DMS53 (cell line): ENCODE results near the gene RECQL.

Experiments used
- DNase-seq: peaks from one replicate; lab custom pipeline; 2025; lab: John Stamatoyannopoulos, UW

The RECQL gene, protein sequence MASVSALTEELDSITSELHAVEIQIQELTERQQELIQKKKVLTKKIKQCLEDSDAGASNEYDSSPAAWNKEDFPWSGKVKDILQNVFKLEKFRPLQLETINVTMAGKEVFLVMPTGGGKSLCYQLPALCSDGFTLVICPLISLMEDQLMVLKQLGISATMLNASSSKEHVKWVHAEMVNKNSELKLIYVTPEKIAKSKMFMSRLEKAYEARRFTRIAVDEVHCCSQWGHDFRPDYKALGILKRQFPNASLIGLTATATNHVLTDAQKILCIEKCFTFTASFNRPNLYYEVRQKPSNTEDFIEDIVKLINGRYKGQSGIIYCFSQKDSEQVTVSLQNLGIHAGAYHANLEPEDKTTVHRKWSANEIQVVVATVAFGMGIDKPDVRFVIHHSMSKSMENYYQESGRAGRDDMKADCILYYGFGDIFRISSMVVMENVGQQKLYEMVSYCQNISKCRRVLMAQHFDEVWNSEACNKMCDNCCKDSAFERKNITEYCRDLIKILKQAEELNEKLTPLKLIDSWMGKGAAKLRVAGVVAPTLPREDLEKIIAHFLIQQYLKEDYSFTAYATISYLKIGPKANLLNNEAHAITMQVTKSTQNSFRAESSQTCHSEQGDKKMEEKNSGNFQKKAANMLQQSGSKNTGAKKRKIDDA

DNA sequence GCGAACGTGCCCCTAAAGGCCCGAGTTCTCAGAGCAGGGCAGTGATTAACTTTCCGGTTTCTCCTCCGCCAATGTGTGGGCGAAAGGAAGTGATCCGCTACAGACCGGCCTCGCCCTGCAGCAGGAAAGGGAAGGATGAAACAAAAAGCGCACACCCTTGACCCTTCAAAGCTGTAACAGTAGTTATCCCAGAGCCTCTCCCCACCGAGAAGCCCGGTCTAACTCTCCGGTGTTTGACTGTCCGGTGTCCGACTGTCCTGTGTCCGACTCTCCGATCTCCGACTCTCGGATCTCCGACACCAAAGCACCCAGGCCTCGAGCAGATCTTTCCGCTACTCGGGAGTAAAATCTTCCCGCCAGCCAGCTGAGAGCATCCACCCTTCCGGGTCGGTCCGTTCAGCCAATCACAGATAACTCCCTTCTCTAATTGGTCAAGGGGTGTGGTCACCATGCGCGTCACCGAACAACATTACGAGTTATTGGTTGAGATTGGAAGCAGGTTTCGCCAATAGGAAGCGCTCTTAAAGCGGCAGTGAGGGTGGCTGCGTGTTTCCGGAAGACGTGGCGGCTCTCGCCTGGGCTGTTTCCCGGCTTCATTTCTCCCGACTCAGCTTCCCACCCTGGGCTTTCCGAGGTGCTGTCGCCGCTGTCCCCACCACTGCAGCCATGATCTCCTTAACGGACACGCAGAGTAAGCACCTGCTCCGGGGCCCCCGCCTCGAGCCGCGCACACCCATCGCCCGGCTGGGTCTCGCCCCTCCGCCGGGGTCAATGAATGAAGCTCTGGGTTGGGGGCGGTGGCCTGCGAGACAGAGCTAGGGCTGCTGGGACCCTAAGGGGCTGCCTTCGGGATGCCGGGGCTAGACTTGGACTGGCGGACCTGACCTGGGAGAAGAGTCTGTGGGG lies at the start of gene RECQL, which contains the start of gene GOLT1B:
Gene RECQL (minus strand): TSS at position 378 of the 906 bp plus-strand sequence. CDS start 2,065 bp downstream, outside the sequence.
Gene GOLT1B (plus strand): TSS at position 532 of the 906 bp plus-strand sequence. CDS start 135 bp downstream, at position 667.
- peak; percentile 100 for DNase-seq

DNA sequence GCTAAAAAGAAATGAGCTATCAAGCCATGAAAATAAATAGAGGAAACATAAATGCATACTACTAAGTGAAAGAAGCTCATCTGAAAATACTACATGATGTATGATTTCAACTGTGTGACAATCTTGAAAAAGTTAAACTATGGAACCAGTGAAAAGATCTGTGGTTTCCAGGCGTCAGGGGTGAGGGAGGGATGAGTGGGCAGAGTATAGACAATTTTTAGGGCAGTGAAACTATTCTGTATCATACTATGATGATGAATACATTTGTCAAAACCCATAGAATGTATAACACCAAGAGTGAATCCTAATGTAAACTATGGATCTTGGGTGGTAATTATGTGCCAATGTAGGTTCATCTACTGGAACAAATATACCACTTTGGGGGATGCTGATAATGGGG lies 46.0 kb upstream of the RECQL start:
- no peak for DNase-seq

DNA sequence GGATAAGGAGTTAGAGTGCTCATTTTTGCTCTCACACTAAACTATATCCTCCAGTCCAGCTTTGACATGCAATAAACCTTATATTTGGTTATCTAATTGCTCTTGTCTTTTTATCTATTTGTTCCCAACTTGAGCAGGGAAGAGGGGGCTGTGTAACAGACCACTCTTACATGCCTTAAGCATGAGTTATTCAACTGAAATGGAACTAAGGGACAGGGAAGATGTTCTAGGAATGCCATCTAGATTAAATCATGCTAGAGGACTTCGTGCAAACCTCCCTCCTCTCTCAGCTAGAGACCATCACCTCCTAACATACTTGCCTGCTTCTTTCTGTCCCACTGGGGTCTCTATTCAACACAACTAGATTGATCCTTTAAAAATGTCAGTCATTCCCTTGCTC lies 45.3 kb upstream of the RECQL start:
- no peak for DNase-seq

DNA sequence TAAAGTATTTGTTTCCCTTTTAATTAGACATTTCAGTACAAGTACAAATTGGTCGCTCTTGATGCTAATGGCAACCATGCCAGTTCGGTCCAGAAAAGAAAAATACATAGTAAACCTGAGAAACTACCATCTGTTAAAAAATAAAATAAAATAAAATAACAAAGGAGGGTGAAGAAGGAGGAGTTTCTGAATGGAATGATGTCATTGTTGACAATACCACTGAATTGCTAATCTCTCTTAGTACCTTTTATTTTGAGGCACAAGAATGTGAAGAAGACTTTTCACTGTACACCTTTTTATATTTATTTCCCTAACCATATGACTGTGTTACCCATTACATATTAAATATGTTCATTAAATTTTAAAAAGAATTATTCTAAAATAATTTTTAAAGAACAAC lies 44.1 kb upstream of the RECQL start:
- no peak for DNase-seq

DNA sequence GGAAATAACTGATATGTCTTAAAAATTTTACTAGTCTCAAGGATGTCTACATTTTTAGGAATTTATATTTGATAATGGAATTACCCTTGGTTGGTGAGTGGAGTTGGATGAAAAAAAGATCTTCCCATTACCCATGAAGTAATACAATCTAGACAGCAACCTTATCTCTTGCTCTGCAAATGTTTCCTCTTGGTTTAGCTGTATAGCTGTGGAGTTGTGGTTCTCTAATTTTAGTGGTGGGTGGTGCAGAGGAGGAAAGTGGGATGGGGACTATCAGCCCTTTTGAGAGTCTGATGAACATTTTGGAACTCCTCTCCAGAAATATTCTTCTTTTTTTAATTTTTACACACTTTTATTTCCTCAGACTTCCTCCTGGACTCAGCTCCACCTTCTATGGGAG lies 41.7 kb upstream of the RECQL start:
- no peak for DNase-seq

GRCh38 chr12:21542403-21542802 lies 41.0 kb upstream of the RECQL start:
- DNase-seq, result no peak

DNA sequence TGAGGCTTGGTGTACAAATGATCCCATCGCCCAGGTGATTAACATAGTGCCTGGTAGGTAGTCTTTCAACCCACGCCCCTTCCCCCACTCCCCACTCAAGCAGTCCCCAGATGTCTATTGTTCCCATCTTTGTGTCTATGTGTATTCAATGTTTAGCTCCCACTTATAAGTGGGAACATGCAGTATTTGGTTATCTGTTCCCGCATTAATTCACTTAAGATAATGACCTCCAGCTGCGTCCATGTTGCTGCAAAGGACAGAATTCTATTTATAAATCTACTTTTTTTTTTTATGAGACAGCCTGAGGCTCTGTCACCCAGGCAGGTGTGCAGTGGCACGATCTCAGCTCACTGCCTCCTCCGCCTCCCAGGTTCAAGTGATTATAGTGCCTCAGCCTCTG lies 40.3 kb upstream of the RECQL start:
- no peak for DNase-seq

DNA sequence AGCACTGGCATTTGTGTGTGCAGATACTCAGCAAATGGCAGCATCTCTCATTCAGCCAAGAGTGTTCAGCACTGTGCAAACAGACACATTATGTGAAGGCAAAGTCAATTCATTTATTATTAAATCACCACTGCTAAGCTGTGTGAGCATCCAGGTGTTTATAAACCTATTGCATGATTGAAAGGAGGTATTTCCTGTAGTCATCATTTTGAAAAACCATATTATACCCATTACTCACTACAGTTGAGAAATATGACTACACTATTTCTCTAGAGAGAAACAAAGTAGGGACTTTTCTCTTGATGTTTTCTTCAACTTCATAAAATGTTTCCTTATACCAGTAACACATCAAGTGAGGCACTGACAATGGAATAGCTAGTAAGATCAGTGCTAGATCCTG lies 38.4 kb upstream of the RECQL start:
- DNase-seq, result peak; percentile 43

DNA sequence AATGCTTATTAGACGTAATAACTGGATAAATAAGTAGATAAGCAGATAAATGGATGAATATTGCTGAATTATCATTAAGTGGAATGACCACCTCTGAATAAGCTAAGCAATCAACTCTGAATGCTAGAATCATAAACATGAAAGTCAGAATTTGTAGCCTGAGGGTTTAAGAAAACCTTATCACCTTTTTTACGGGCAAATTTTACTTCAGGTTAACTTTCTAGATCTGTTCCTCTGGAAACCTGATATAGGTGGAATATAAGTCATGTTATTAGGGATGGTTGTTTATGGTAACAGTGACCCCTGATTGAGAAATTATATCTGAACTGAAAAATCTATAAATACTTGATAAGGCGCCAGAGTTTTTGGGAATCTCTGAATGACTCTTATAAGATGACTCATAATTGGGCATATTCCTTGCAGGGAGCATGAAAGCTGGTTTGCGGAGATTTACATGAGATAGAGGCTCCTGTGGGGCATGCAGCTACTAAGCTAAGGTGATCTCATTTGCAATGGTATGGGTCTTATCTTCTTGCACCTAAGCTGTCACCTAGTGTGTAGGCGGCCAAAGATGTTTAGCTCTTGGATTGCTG lies 36.7 kb upstream of the RECQL start:
- no peak for DNase-seq

DNA sequence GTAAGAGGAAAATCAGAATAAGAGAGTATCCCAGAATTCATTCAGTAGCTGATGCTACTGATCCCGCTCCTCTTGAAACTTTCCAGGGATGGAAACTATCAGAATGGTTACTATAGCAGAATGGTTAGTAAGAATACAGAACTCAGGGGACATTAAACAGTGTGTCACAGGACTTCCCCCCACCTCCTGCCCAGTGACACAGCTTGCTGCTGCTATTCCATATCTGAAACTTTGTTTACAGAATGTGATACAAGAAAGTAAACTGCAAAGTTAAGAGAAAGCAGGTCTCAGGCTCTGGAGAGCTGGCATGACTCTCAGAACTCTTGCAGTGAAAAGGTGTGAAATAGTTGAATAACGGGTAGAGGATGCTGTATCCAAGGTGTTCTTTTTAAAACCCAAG lies 28.0 kb upstream of the RECQL start:
- no peak for DNase-seq

- DNase-seq, result no peak
These were observed 27.5 kb upstream of the RECQL start for GRCh38 chr12:21528953-21529352.

DNA sequence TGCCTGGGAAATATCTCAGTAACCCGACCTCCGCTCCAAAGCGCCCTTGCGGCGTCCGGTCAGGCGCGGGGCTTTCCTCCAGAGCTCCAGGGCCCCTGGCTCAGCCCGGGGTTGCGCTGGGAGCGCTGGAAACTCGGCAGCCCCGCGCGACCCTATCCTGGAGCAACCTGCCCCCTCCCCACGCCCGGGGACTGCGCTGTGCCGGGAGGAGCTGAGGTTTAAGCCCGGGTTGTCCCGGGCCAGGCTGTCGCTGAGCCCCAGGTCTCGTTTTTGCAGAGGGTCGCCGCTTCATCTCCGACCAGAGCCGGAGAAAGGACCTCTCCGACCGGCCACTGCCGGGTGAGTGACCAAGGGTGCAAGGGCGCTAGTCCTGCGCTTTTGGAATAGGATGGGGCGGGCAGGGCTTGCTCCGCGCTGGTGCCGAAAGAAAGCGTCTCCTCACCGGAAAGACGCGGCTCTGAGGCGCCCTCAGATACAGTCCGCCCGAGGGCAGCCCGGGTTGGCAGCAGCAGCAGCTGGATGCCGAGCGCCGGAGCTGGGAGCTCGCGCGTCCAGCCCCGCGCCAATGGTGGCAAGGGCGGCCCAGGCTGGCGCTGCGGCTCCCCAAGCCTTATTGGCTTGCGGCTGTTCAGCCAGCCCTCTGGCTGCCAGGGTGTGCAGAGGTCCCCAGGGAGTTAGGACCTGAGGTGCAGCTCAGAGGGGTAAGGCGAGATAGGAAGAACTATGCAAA lies 26.2 kb upstream of the RECQL start:
- peak; percentile 93 for DNase-seq

DNA sequence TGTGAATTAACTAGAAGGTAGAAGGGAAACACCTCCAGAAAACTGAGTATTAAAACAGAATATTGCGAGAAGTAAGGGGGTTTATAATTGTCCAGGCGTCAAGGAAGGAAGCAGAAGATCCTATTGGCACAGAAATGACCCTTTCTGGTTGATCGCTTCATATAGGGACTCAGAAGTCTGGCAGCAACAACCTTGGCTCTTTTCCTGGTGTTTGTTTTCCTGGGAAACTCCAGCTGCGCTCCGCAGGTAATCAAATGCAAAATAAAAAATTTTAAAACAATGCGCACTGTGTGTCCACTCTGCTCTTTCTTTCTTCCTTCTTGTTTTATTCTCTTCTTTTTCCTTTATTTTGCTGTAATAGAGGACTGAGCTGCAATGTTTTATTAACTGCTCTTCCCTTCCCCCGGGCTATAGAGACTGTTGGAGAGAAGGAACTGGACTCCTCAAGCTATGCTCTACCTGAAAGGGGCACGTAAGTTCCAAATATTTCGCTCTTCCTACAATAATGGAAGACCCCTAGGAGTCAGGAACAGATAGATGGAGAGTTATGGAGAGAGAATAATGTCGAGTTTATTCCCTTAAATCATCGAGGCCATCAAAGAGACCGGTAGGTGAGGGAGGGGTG lies 25.4 kb upstream of the RECQL start:
- peak; percentile 79 for DNase-seq

- DNase-seq, result peak; percentile 91
These were observed 24.6 kb upstream of the RECQL start, which contains the start of gene SPX for GRCh38 chr12:21526053-21526452. SPX (plus strand) TSS chr12:21526296; CDS start chr12:21526473, 177 bp downstream.

DNA sequence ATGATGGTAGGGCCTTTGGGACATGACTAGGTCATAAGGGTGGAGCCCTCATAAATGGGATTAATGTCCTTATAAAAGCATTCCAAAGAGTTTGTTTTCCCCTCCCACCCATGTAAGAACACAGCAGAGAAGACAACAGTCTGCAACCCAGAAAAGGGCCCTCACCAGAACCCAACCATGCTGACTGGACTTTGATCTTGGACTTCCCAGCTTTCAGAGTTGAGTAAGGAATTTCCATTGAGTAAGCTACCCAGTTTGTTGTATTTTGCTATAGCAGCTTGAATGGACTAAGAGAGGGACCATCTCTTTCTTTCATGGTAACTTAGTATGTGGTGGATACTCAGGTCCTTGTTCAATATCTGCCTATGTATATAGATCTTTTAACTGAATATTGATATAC lies 21.7 kb upstream of the RECQL start:
- no peak for DNase-seq

DNA sequence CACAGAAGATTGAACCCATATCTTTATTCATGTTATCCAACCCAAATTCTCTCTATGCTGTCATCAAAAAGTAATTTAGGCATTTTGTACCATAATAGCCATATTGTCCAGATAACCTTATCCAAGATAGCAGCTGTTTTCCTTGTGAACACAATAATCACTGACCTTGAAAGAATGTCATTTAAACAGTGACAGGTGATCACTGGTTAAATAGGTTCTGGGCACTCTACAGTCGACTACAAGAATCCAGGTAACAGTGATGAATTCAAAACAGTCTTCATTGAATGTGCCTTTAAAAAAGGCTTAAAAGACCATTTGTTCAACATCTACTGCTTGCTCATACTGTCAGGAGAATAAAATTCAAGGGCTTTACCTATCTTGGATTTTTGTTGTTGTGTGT lies 20.1 kb upstream of the RECQL start:
- DNase-seq, result peak; percentile 50

GRCh38 chr12:21518451-21518850 lies 17.0 kb upstream of the RECQL start:
- DNase-seq, result no peak

GRCh38 chr12:21516281-21516680 lies 14.8 kb upstream of the RECQL start:
- DNase-seq, result no peak

DNA sequence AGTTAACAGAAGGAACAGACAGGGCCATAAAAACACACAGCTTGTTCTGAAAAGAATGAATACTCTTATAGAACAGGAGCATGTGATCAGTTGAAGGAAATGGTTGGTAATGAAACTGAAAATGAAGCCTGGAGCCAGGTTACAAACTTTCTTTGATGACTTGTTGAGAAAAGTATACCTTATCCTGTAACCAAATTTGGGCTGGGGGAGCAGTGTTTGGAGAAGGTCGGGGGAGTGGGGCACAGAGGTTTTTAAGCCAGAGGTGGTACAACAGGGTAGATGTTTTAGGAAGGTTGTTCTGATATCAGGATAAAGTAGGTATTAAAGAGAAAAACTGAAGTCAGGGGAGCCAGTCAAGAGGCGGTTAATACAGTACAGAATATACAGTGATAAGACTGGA lies 8.3 kb upstream of the RECQL start:
- no peak for DNase-seq

- DNase-seq, result no peak
These were observed 6.4 kb upstream of the RECQL start for GRCh38 chr12:21507849-21508248.

- DNase-seq, result no peak
These were observed 4.5 kb upstream of the RECQL start for GRCh38 chr12:21505888-21506287.
